Tibial artery (tissue), 4 donors: ENCODE measurements around the gene GLG1.
A peak's percentile ranks its signal among the peaks of the same experiment; 100 is the strongest.

Experiments
- DNase-seq, 2 donors: peaks; one replicate each; pipeline ENCODE4 v3.0.0-alpha.2; 2019
- H3K27ac ChIP-seq, 2 donors: fragments of 200-600 bp; sonication (generic) in 1 of 2; 1 replicate in 1 of 2; 2 replicates in 1 of 2; pipeline ENCODE4 v1.5.1; 2018 to 2019; ENCODE audit warnings: mild to moderate bottlenecking in 1 of 2
- H3K27me3 ChIP-seq, 2 donors: fragments of 200-600 bp; sonication (generic) in 1 of 2; one replicate each; pipeline versions ENCODE4 v1.5.1 to v1.6.0; 2016 to 2019
- H3K36me3 ChIP-seq, 3 donors: fragments of 200-600 bp; sonication (generic) in 2 of 3; one replicate each; pipeline ENCODE4 v1.5.1; 2016 to 2019; ENCODE audit warnings: mild to moderate bottlenecking in 2 of 3
- H3K4me1 ChIP-seq, 4 donors: fragments of 200-600 bp; sonication (generic) in 2 of 4; 1 replicate in 3 of 4; 2 replicates in 1 of 4; pipeline ENCODE4 v1.5.1; 2016 to 2019
- H3K4me3 ChIP-seq, 2 donors: fragments of 200-600 bp; sonication (generic) in 1 of 2; 1 replicate in 1 of 2; 2 replicates in 1 of 2; pipeline ENCODE4 v1.5.1; 2018 to 2019; ENCODE audit warnings: mild to moderate bottlenecking in 2 of 2
- H3K9me3 ChIP-seq, 3 donors: fragments of 200-600 bp; sonication (generic) in 1 of 3; one replicate each; pipeline ENCODE4 v1.5.1; 2016 to 2019
- intact Hi-C: fragments of 100-400 bp; cut with DNase I; formaldehyde crosslinking; loops from one replicate; pipeline ENCODE4 v1.15.0; 2023; ENCODE audit warnings: low total_unique reads
- TF ChIP-seq, protein P1 (sequence below), 2 experiments: fragments of 200-600 bp in 1 of 2; fragments of 450-650 bp in 1 of 2; IDR thresholded peaks; one replicate each; pipeline ENCODE4 v1.5.1; 2017 to 2019; ENCODE audit warnings: antibody characterized with exemption in 2 of 2, mild to moderate bottlenecking in 1 of 2, moderate library complexity in 1 of 2

The GLG1 gene

DNA sequence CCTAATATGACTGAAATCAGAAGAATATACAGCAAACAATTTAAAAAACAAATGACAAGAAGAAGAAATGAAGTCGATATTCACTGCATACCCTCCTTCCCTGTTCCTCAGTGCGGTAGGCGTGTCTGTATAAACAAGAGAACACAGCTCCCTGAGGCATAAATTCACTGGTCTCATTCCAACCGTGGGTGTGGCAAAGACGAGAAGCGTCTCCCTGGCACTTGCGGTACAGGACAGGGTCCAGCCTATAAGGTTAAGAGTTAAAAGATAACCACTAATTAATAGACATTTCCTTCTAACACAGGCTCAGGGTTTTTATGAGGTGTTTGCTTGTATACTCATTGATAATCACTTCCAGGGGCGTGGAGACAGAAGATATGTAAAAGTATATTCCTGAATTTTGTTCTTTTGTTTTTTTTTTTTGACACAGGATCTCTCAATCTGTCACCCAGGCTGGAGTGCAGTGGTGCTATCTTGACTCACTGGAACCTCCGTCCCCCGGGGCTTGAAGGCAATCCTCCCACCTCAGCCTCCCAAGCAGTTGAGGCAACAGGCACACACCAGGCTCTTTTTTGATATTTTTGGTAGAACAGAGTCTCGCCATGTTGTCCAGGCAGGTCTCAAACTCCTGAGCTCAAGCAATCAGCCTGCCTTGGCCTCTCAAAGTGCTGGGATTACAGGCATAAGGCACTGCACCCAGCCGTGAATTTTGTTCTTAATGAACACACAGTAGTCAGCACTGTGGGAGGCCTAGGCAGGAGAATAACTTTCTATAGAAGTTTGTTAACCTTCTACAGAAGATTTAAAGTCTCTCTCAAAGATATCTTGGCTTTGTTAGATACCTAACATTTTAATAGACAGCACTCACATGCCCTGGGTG lies 126.5 kb downstream of the GLG1 start:
- TF ChIP-seq, protein P1, sequence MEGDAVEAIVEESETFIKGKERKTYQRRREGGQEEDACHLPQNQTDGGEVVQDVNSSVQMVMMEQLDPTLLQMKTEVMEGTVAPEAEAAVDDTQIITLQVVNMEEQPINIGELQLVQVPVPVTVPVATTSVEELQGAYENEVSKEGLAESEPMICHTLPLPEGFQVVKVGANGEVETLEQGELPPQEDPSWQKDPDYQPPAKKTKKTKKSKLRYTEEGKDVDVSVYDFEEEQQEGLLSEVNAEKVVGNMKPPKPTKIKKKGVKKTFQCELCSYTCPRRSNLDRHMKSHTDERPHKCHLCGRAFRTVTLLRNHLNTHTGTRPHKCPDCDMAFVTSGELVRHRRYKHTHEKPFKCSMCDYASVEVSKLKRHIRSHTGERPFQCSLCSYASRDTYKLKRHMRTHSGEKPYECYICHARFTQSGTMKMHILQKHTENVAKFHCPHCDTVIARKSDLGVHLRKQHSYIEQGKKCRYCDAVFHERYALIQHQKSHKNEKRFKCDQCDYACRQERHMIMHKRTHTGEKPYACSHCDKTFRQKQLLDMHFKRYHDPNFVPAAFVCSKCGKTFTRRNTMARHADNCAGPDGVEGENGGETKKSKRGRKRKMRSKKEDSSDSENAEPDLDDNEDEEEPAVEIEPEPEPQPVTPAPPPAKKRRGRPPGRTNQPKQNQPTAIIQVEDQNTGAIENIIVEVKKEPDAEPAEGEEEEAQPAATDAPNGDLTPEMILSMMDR (IDR thresholded peaks at IDR 0.05), result no peak
- H3K36me3 ChIP-seq, result peaks cover 37 to 67% (median 53%) of the 10 kb centered on the region in 3 donors
- peaks cover 0 to 14% (median 9%) of the 10 kb centered on the region in 4 donors for H3K4me1 ChIP-seq
- H3K27me3 ChIP-seq, result no peaks in the 10 kb centered on the region
- no peak overlapping the region for H3K4me3 ChIP-seq
- no peaks in the 10 kb centered on the region for H3K9me3 ChIP-seq
- peak in 1 of 2 donors; percentile 57 for DNase-seq
- peak overlapping the region in 1 of 2 donors; percentile 13 for H3K27ac ChIP-seq
- intact Hi-C loops, result loop anchor here (10.0 kb wide), 1 partner anchor 144 kb away; no protein-coding TSS in a partner anchor

DNA sequence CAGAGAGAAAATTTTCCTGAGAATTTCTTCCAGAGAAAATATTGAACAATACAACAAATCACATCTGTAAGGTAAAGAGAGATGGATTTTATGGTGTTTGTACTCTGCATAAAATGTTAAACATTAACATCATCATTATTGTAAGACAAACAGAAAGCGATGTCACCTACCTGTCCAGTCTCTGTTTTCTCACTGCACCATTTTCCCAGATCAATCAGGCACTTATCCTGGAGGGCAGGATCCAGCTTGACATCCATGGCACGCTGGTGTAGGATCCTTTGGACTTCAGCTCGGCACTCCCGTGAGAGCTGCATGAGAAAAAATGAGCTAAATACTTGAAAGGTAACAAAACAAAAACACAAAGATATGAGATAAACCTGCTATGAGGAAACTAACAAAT lies 129.7 kb downstream of the GLG1 start:
- intact Hi-C loops, result no loop called here
- peaks cover 45 to 72% (median 54%) of the 10 kb centered on the region in 3 donors for H3K36me3 ChIP-seq
- no peak for DNase-seq
- peaks cover 0 to 14% (median 9%) of the 10 kb centered on the region in 4 donors for H3K4me1 ChIP-seq
- no peaks in the 10 kb centered on the region for H3K9me3 ChIP-seq
- TF ChIP-seq, protein P1 (IDR thresholded peaks at IDR 0.05), result no peak
- no peak overlapping the region for H3K4me3 ChIP-seq
- H3K27me3 ChIP-seq, result no peaks in the 10 kb centered on the region
- H3K27ac ChIP-seq, result no peak overlapping the region

DNA sequence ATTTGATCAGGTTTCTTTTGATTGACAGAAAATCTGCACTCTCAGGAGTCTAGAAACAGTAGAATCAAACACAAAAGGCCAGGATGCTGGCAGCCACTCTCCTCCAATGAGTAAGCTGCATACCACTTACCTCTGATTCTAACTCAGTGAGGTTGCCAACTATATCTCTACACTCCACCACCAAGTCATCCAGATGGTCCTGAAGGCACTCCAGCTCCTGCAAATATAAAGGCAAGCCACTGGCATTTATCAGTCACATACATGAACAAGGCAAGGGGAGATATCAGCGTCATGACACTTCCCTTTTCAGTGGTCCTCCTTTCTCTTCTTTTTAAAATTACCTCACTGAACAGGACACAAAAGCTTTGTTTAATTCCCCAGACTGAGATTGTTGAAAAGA lies 132.5 kb downstream of the GLG1 start:
- TF ChIP-seq, protein P1 (IDR thresholded peaks at IDR 0.05), result no peak
- H3K36me3 ChIP-seq, result peaks cover 68 to 86% (median 77%) of the 10 kb centered on the region in 3 donors

DNA sequence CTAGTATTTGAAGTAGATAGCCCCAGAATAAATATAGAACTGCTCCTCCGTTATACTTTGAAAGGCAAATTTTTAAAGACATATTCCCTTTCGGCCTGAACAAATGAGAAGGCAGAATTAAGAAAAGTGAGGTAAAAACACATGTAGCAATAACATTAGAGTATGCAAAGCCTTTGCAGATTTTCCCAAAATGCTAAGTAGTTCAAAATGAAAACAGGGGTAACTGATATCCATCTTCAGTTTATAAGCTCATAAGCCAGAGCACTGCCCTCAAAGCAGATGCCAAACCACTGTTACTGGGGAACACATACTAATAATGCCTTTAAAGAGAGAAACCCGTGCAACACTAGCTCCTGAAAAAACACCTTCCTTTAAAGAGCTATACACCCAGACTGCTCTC lies 134.4 kb downstream of the GLG1 start:
- H3K27me3 ChIP-seq, result no peaks in the 10 kb centered on the region
- H3K36me3 ChIP-seq, result peaks cover 87 to 97% (median 95%) of the 10 kb centered on the region in 3 donors
- DNase-seq, result no peak
- H3K9me3 ChIP-seq, result no peaks in the 10 kb centered on the region
- no peak overlapping the region for H3K4me3 ChIP-seq
- no peaks in the 10 kb centered on the region for H3K4me1 ChIP-seq
- intact Hi-C loops, result no loop called here
- TF ChIP-seq, protein P1 (IDR thresholded peaks at IDR 0.05), result no peak
- no peak overlapping the region for H3K27ac ChIP-seq

More for the DNA sequence above, 132.5 kb downstream of the GLG1 start:
- DNase-seq, result no peak
- Histone ChIP-seq H3K4me3 (no peak overlapping the region), H3K27me3 (no peaks in the 10 kb centered on the region), H3K27ac (no peak overlapping the region), H3K9me3 (no peaks in the 10 kb centered on the region), H3K4me1 (peaks cover 0 to 2% (median under 1%) of the 10 kb centered on the region in 4 donors)
- intact Hi-C loops, result no loop called here

DNA sequence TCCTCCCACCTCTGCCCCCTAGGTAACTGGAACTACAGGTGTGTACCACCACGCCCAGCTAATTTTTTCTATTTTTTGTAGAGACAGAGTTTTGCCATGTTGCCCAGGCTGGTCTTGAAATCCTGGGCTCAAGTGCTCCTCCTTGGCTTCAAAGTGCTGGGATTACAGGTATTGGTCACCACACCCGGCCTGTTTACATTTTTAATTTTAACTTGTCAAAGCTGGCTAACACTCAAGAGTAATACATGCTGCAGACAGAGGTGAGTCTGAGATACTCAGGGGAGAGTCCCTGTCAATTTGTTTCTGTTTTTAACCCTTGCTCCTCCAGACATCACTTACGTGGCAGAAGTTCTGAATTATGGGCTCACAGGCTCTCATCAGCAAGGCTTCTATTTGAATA lies 134.9 kb downstream of the GLG1 start:
- Histone ChIP-seq H3K9me3 (no peaks in the 10 kb centered on the region), H3K4me1 (no peaks in the 10 kb centered on the region), H3K27ac (no peak overlapping the region), H3K36me3 (peaks cover 88 to 97% (median 95%) of the 10 kb centered on the region in 3 donors), H3K4me3 (no peak overlapping the region), H3K27me3 (no peaks in the 10 kb centered on the region)
- TF ChIP-seq, protein P1 (IDR thresholded peaks at IDR 0.05), result no peak
- intact Hi-C loops, result no loop called here
- DNase-seq, result no peak
